HG02970 (cell line): ENCODE measurements around the gene ZFP36L1.
"Not testable (repeated sequence)": the region's sequence is repeated elsewhere in the genome, so short reads cannot be mapped to it uniquely, and the experiment has no call there.

Experiments used
- ATAC-seq: cut with Tn5 transposase; IDR thresholded peaks from one replicate; pipeline ENCODE4 v1.9.1; 2021; ENCODE audit warnings: mild to moderate bottlenecking, moderate library complexity, moderate number of reproducible peaks; ENCODE audit not compliant: unreplicated experiment, low FRiP score

ZFP36L1 gene

GRCh38 chr14:68768316-68768715 lies 24.6 kb downstream of the ZFP36L1 start:
- no peak for ATAC-seq

- ATAC-seq, result no peak
Observed at GRCh38 chr14:68767248-68767645, 25.6 kb downstream of the ZFP36L1 start.

- ATAC-seq, result no peak
Observed at GRCh38 chr14:68766299-68767247, 26.3 kb downstream of the ZFP36L1 start.

- ATAC-seq, result not testable (repeated sequence)
Observed at GRCh38 chr14:68763843-68764242, 29.0 kb downstream of the ZFP36L1 start.

GRCh38 chr14:68762953-68763764 lies 29.7 kb downstream of the ZFP36L1 start:
- ATAC-seq, result no peak

- ATAC-seq, result no peak
Observed at GRCh38 chr14:68761391-68761790, 31.5 kb downstream of the ZFP36L1 start.

- no peak for ATAC-seq
Observed at GRCh38 chr14:68760761-68761160, 32.1 kb downstream of the ZFP36L1 start.

GRCh38 chr14:68759937-68760336 lies 32.9 kb downstream of the ZFP36L1 start:
- no peak for ATAC-seq

- ATAC-seq, result no peak
Observed at GRCh38 chr14:68759017-68759560, 33.8 kb downstream of the ZFP36L1 start.

GRCh38 chr14:68758301-68758700 lies 34.6 kb downstream of the ZFP36L1 start:
- ATAC-seq, result no peak

- no peak for ATAC-seq
Observed at GRCh38 chr14:68757618-68758081, 35.2 kb downstream of the ZFP36L1 start.

- no peak for ATAC-seq
Observed at GRCh38 chr14:68756734-68757133, 36.1 kb downstream of the ZFP36L1 start.

GRCh38 chr14:68756000-68756481 lies 36.8 kb downstream of the ZFP36L1 start:
- no peak for ATAC-seq

GRCh38 chr14:68755016-68755353 lies 37.9 kb downstream of the ZFP36L1 start:
- ATAC-seq, result no peak

GRCh38 chr14:68753690-68754089 lies 39.2 kb downstream of the ZFP36L1 start:
- ATAC-seq, result no peak

- ATAC-seq, result no peak
Observed at GRCh38 chr14:68752271-68753006, 40.4 kb downstream of the ZFP36L1 start.

GRCh38 chr14:68749487-68750475 lies 43.1 kb downstream of the ZFP36L1 start:
- ATAC-seq, result no peak

- no peak for ATAC-seq
Observed at GRCh38 chr14:68748691-68749090, 44.2 kb downstream of the ZFP36L1 start.

- ATAC-seq, result no peak
Observed at GRCh38 chr14:68748260-68748659, 44.6 kb downstream of the ZFP36L1 start.
